DOHH2 (cell line): ENCODE data around the gene GDF7.

Experiments used
- CTCF ChIP-seq: fragments of 200-600 bp; sonication (generic); IDR thresholded peaks from one replicate; pipeline ENCODE4 v1.5.1; 2014; ENCODE audit warnings: antibody characterized with exemption, mild to moderate bottlenecking, low read depth, low read length; ENCODE audit not compliant: poor library complexity, severe bottlenecking
- EZH2phosphoT487 ChIP-seq: fragments of 200-600 bp; sonication (generic); IDR thresholded peaks from 2 replicates; pipeline ENCODE4 v1.6.1; 2017; ENCODE audit warnings: borderline replicate concordance, mild to moderate bottlenecking, antibody characterized with exemption, low read length, moderate library complexity, mixed read lengths

DNA sequence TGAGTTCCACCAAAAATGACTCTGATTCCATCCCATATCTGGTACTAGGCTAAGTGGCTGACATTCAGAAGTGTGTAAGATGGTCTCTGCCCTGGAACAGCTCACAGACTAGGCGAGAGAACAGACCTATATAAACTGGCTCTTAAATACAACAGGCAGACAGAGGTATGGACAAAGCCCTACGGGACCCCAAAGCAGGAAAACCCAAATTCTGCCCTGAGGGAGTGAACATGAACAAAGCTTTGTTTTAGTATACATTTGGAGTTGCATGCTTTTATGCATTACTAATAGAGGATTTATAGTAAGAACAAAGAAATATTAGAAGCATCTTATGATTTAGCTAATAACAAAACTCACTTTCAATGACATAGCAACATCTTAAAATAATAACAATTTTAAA, 25.1 kb downstream of the GDF7 start:
- TF ChIP-seq CTCF (no peak), EZH2phosphoT487 (no peak)
